WTC11 (cell line): ENCODE results near the gene CD82. TPM values are rescaled to one million over a fixed set of nuclear protein-coding genes. Genes with fewer than 3 reads are reported as not detected.

Experiments
- ATAC-seq: fragments of 200-7000 bp; cut with Tn5 transposase; 2 replicates; pipeline ENCODE4 v1.10.0; 2021; ENCODE audit warnings: mild to moderate bottlenecking, moderate library complexity
- CTCF ChIA-PET: fragments of 300-600 bp; sonication (Branson Sonifier 250); formaldehyde crosslinking; loops from one replicate; lab custom pipeline; 2021; ENCODE audit warnings: antibody characterized with exemption; lab: Charles Lee
- POLR2A ChIA-PET: fragments of 350-600 bp; sonication (Branson Sonifier 250); formaldehyde crosslinking; loops from one replicate; lab custom pipeline; 2021; ENCODE audit warnings: antibody characterized with exemption; lab: Charles Lee
- DNase-seq: peaks from one replicate; pipeline ENCODE4 v3.0.0; 2021; ENCODE audit warnings: low spot score
- H3K27ac Mint-ChIP-seq: 2 replicates; pipeline ENCODE4 v1.8.0; 2021; ENCODE audit warnings: mixed read lengths
- H3K27me3 Mint-ChIP-seq: 2 replicates; pipeline ENCODE4 v1.8.0; 2021; ENCODE audit warnings: low read depth, mild to moderate bottlenecking, moderate library complexity, mixed read lengths
- H3K36me3 Mint-ChIP-seq: 2 replicates; pipeline ENCODE4 v1.8.0; 2021; ENCODE audit warnings: mixed read lengths
- H3K4me1 Mint-ChIP-seq: 2 replicates; pipeline ENCODE4 v1.8.0; 2022; ENCODE audit warnings: mixed read lengths
- H3K4me3 Mint-ChIP-seq: 2 replicates; pipeline ENCODE4 v1.8.0; 2021; ENCODE audit warnings: mild to moderate bottlenecking, moderate library complexity, mixed read lengths
- H3K9me3 Mint-ChIP-seq: 2 replicates; pipeline ENCODE4 v1.8.0; 2021; ENCODE audit warnings: mixed read lengths
- AFF4 ChIP-seq: sonication (generic); formaldehyde crosslinking; IDR thresholded peaks from 2 replicates; pipeline ENCODE4 v1.8.1; 2023; ENCODE audit warnings: mild to moderate bottlenecking, missing genetic modification reagents, borderline replicate concordance
- ARID4B ChIP-seq: sonication (generic); formaldehyde crosslinking; IDR thresholded peaks from 2 replicates; pipeline ENCODE4 v1.8.0; 2023; ENCODE audit warnings: missing genetic modification reagents, mild to moderate bottlenecking, borderline replicate concordance
- FOXJ3 ChIP-seq: sonication (generic); formaldehyde crosslinking; IDR thresholded peaks from 2 replicates; pipeline ENCODE4 v1.9.0; 2021; ENCODE audit warnings: missing genetic modification reagents, mild to moderate bottlenecking, borderline replicate concordance
- FOXP4 ChIP-seq: sonication (generic); formaldehyde crosslinking; IDR thresholded peaks from 2 replicates; pipeline ENCODE4 v1.8.0; 2022; ENCODE audit warnings: mild to moderate bottlenecking, missing genetic modification reagents
- GTF2I ChIP-seq: fragments of 250-450 bp; sonication (Bioruptor Pico); conservative IDR thresholded peaks from 2 replicates; pipeline ENCODE4 v1.4.0; 2021; ENCODE audit warnings: mild to moderate bottlenecking
- HMGA2 ChIP-seq: fragments of 250-450 bp; sonication (Bioruptor Pico); IDR thresholded peaks from 2 replicates; pipeline ENCODE4 v1.4.0; 2021; ENCODE audit warnings: mild to moderate bottlenecking, moderate library complexity
- NR2C2 ChIP-seq: sonication (generic); formaldehyde crosslinking; IDR thresholded peaks from 2 replicates; pipeline ENCODE4 v1.8.0; 2022; ENCODE audit warnings: mild to moderate bottlenecking, missing genetic modification reagents
- RORB ChIP-seq: fragments of 250-450 bp; sonication (Bioruptor Pico); IDR thresholded peaks from 2 replicates; pipeline ENCODE4 v1.9.0; 2021; ENCODE audit warnings: mild to moderate bottlenecking
- TCF7 ChIP-seq: sonication (generic); formaldehyde crosslinking; IDR thresholded peaks from 2 replicates; pipeline ENCODE4 v1.8.0; 2022; ENCODE audit warnings: mild to moderate bottlenecking, low read depth, missing genetic modification reagents, moderate library complexity
- TEAD4 ChIP-seq: sonication (generic); formaldehyde crosslinking; IDR thresholded peaks from 2 replicates; pipeline ENCODE4 v1.8.0; 2022; ENCODE audit warnings: mild to moderate bottlenecking, missing genetic modification reagents
- USF1 ChIP-seq: sonication (generic); formaldehyde crosslinking; IDR thresholded peaks from 2 replicates; pipeline ENCODE4 v1.8.0; 2022; ENCODE audit warnings: mild to moderate bottlenecking, missing genetic modification reagents
- ZNF232 ChIP-seq: sonication (generic); formaldehyde crosslinking; IDR thresholded peaks from 2 replicates; pipeline ENCODE4 v1.8.0; 2022; ENCODE audit warnings: mild to moderate bottlenecking, missing genetic modification reagents
- ZNF423 ChIP-seq: fragments of 250-450 bp; sonication (Bioruptor Pico); IDR thresholded peaks from 2 replicates; pipeline ENCODE4 v2.1.2; 2022; ENCODE audit warnings: mild to moderate bottlenecking, moderate library complexity
- total RNA-seq: library from RNA; stranded (reverse); gene quantifications from 3 replicates; pipeline ENCODE4 v1.2.3, GENCODE V29; 2021
- TF ChIP-seq, protein P1 (sequence below): sonication (generic); formaldehyde crosslinking; IDR thresholded peaks from 2 replicates; pipeline ENCODE4 v1.8.1; 2023; ENCODE audit warnings: mild to moderate bottlenecking, moderate library complexity, missing genetic modification reagents
- TF ChIP-seq, protein P2 (sequence below): sonication (generic); formaldehyde crosslinking; IDR thresholded peaks from 2 replicates; pipeline ENCODE4 v1.8.0; 2023; ENCODE audit warnings: missing genetic modification reagents
- TF ChIP-seq, protein P3 (sequence below): sonication (generic); formaldehyde crosslinking; IDR thresholded peaks from 2 replicates; pipeline ENCODE4 v1.8.0; 2022; ENCODE audit warnings: mild to moderate bottlenecking, missing genetic modification reagents
- TF ChIP-seq, protein P4 (sequence below): fragments of 250-450 bp; sonication (Bioruptor Pico); IDR thresholded peaks from 2 replicates; pipeline ENCODE4 v1.9.0; 2021; ENCODE audit warnings: mild to moderate bottlenecking
- TF ChIP-seq, protein P5 (sequence below): sonication (generic); formaldehyde crosslinking; IDR thresholded peaks from 2 replicates; pipeline ENCODE4 v1.8.1; 2022; ENCODE audit warnings: low read depth, mild to moderate bottlenecking, moderate library complexity, missing genetic modification reagents, borderline replicate concordance

CD82 gene
- total RNA-seq, 1 experiment from 2014 or later, result 15.5 TPM

GRCh38 chr11:44524751-44525201 is 40.7 kb upstream of the CD82 start:
- Mint-ChIP-seq H3K4me1 (peaks cover 21% of the 10 kb centered on the region; the same call in 1 of the 2 replicates), H3K27ac (no peak overlapping the region), H3K9me3 (no peaks in the 10 kb centered on the region), H3K4me3 (no peak overlapping the region), H3K36me3 (no peaks in the 10 kb centered on the region), H3K27me3 (no peaks in the 10 kb centered on the region)
- ChIA-PET CTCF (interaction anchor here (1.1 to 2.4 kb wide), 4 partner anchors 10 to 92 kb away, joined by 4 to 21 read pairs (median 16); no protein-coding TSS in a partner anchor), POLR2A (no interaction called here)
- DNase-seq (no peak), ATAC-seq (no peak)
- TF ChIP-seq TCF7 (CRISPR knock-in tag) (no peak), USF1 (CRISPR knock-in tag) (no peak), TEAD4 (CRISPR knock-in tag) (no peak), NR2C2 (CRISPR knock-in tag) (no peak), ARID4B (CRISPR knock-in tag) (no peak), GTF2I (CRISPR knock-in tag) (no peak), ZNF232 (CRISPR knock-in tag) (no peak), ZNF423 (CRISPR knock-in tag) (no peak), RORB (CRISPR knock-in tag) (no peak), FOXJ3 (CRISPR knock-in tag) (no peak), HMGA2 (CRISPR knock-in tag) (no peak), AFF4 (no peak), FOXP4 (CRISPR knock-in tag) (no peak)
- TF ChIP-seq, protein P1, sequence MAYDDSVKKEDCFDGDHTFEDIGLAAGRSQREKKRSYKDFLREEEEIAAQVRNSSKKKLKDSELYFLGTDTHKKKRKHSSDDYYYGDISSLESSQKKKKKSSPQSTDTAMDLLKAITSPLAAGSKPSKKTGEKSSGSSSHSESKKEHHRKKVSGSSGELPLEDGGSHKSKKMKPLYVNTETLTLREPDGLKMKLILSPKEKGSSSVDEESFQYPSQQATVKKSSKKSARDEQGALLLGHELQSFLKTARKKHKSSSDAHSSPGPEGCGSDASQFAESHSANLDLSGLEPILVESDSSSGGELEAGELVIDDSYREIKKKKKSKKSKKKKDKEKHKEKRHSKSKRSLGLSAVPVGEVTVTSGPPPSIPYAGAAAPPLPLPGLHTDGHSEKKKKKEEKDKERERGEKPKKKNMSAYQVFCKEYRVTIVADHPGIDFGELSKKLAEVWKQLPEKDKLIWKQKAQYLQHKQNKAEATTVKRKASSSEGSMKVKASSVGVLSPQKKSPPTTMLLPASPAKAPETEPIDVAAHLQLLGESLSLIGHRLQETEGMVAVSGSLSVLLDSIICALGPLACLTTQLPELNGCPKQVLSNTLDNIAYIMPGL (CRISPR knock-in tag), result no peak
- TF ChIP-seq, protein P2, sequence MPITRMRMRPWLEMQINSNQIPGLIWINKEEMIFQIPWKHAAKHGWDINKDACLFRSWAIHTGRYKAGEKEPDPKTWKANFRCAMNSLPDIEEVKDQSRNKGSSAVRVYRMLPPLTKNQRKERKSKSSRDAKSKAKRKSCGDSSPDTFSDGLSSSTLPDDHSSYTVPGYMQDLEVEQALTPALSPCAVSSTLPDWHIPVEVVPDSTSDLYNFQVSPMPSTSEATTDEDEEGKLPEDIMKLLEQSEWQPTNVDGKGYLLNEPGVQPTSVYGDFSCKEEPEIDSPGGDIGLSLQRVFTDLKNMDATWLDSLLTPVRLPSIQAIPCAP (CRISPR knock-in tag), result no peak
- TF ChIP-seq, protein P3, sequence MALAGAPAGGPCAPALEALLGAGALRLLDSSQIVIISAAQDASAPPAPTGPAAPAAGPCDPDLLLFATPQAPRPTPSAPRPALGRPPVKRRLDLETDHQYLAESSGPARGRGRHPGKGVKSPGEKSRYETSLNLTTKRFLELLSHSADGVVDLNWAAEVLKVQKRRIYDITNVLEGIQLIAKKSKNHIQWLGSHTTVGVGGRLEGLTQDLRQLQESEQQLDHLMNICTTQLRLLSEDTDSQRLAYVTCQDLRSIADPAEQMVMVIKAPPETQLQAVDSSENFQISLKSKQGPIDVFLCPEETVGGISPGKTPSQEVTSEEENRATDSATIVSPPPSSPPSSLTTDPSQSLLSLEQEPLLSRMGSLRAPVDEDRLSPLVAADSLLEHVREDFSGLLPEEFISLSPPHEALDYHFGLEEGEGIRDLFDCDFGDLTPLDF, result no peak
- TF ChIP-seq, protein P4, sequence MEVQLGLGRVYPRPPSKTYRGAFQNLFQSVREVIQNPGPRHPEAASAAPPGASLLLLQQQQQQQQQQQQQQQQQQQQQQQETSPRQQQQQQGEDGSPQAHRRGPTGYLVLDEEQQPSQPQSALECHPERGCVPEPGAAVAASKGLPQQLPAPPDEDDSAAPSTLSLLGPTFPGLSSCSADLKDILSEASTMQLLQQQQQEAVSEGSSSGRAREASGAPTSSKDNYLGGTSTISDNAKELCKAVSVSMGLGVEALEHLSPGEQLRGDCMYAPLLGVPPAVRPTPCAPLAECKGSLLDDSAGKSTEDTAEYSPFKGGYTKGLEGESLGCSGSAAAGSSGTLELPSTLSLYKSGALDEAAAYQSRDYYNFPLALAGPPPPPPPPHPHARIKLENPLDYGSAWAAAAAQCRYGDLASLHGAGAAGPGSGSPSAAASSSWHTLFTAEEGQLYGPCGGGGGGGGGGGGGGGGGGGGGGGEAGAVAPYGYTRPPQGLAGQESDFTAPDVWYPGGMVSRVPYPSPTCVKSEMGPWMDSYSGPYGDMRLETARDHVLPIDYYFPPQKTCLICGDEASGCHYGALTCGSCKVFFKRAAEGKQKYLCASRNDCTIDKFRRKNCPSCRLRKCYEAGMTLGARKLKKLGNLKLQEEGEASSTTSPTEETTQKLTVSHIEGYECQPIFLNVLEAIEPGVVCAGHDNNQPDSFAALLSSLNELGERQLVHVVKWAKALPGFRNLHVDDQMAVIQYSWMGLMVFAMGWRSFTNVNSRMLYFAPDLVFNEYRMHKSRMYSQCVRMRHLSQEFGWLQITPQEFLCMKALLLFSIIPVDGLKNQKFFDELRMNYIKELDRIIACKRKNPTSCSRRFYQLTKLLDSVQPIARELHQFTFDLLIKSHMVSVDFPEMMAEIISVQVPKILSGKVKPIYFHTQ (CRISPR knock-in tag), result no peak
- TF ChIP-seq, protein P5, sequence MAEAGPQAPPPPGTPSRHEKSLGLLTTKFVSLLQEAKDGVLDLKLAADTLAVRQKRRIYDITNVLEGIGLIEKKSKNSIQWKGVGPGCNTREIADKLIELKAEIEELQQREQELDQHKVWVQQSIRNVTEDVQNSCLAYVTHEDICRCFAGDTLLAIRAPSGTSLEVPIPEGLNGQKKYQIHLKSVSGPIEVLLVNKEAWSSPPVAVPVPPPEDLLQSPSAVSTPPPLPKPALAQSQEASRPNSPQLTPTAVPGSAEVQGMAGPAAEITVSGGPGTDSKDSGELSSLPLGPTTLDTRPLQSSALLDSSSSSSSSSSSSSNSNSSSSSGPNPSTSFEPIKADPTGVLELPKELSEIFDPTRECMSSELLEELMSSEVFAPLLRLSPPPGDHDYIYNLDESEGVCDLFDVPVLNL (CRISPR knock-in tag), result no peak
